ENCODE results near the gene KIAA0825.

KIAA0825 gene

GRCh38 chr5:94313696-94314095, 304.7 kb downstream of the KIAA0825 start:
- no peak for TF ChIP-seq CTCF (IDR thresholded peaks at IDR 0.05)

DNA sequence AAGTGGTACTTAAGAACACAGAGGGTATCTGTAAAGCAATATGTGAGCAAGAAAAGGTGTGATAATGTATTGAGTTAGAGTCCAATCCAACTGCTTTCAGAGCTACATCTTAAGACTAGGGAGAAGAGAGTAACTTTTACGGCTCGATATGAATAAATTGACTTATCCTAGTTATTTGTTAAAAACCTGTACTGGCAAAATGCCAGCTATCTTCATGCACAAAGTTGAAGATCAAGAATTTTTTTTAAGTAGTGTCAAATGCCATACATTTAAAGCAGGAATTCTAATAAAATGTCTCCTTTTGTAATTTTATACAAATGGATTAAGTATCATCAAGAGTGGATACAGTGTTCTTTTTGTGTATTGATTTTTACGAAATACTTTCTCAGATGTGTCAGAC, 305.2 kb downstream of the KIAA0825 start:
- TF ChIP-seq CTCF (IDR thresholded peaks at IDR 0.05) = no peak

- TF ChIP-seq CTCF (IDR thresholded peaks at IDR 0.05) = no peak
These were observed 306.1 kb downstream of the KIAA0825 start for GRCh38 chr5:94312298-94312697.

DNA sequence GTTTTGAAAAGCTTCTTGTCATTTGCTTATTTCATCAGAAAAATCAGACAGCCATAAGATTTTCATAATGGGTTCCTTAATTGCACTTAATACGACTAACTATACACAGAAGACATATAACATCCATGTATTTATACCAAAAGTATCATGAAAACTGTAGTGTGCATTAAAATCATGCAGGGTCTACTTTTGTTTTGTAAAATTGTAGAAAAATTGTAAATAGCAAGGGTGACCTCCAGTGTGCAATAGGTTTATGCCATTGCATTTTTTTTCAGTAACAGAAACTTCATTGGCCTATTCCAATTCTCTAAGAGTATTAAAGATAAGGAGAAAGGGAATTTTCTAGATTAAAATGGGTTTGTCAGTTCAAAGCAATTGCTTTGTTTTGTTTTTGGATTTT, 307.6 kb downstream of the KIAA0825 start:
- TF ChIP-seq CTCF (IDR thresholded peaks at IDR 0.05) = no peak

- TF ChIP-seq CTCF (IDR thresholded peaks at IDR 0.05) = no peak
These were observed 309.3 kb downstream of the KIAA0825 start for GRCh38 chr5:94309141-94309540.

DNA sequence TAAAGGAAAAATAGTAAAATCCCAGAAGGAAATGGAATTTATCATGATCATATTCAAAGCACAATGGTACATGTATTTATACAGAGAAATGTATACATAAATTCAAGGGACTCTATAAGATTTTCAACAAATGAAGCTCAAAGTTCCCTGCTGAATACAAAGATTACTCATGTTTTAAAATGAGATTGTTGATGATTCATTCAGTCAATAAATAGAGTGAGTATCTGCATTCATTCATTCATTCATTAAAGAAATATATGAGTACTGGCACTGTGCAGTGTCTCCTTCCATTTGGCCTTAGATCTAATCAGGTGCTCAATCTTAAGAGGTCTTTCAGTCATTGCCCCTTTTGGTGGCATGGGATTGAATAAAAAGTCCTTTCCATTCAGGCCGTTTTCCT, 310.0 kb downstream of the KIAA0825 start:
- no peak for TF ChIP-seq CTCF (IDR thresholded peaks at IDR 0.05)

DNA sequence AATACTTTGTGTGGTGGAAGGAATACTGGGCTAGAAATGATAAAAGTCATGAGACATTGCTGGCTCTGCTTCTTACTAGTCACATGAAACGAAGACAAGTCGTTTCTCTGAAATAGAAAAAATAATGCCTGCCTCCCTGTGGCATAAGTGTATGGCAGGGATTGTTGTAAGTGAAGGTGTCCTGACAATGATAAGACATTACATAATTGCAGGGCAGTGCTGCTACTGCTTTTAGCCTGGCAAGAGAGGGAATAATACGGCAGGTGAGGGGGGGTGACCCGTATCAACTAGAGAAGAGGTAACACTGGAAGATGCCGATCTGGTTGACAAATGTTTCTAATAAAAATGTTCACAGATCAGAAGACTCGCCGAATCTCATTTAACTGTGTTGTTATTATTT, 314.3 kb downstream of the KIAA0825 start:
- no peak for TF ChIP-seq CTCF (IDR thresholded peaks at IDR 0.05)

DNA sequence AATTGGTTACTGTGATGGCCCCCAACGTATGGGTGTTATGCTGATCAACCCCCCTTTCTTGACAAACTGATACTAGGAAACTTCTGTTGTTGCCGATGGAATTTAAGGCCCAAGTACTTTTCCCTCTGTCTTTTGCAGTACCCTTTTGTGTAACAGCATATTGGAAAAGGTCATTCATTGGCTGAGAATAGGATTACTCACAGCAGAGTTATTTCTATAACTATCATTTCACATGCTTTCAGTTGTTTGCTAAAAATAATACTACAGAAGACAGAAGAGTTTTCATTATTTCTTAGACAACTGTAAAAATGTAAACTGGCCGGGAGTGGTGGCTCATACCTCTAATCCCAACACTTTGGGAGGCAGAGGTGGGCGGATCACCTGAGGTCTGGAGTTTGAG, 329.5 kb downstream of the KIAA0825 start:
- no peak for TF ChIP-seq CTCF (IDR thresholded peaks at IDR 0.05)
